G401.6 (cell line): Measurements from ENCODE around the gene SERTAD3.
"Not testable (repeated sequence)": the region's sequence is repeated elsewhere in the genome, so short reads cannot be mapped to it uniquely, and the experiment has no call there.

Experiments
- FAIRE-seq: peaks from 2 replicates; lab custom pipeline; 2012; peaks lifted over from hg19 to GRCh38; lab: Jason Lieb, UNC

SERTAD3 gene

GRCh38 chr19:40457953-40458596 is 13.9 kb upstream of the SERTAD3 start:
- no peak for FAIRE-seq

- no peak for FAIRE-seq
These were observed 12.9 kb upstream of the SERTAD3 start for GRCh38 chr19:40457048-40457447.

DNA sequence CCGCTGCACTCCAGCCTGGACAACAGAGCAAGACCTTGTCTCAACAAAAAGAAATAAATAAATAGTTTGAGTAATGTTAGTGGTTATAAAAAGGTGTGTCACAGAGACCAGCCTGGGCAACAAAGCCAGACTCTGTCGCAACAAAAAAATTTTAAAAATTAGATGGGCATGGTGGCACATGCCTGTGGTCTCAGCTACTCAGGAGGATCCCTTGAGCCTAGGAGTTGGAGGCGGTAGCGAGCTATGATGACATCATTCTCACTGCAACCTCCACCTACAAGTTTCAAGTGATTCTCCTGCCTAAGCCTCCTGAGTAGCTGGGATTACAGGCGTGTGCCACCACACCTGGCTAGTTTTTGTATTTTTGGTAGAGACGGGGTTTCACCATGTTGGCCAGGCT is 9.8 kb upstream of the SERTAD3 start:
- not testable (repeated sequence) for FAIRE-seq

- no peak for FAIRE-seq
These were observed 9.1 kb upstream of the SERTAD3 start for GRCh38 chr19:40453151-40453735.

GRCh38 chr19:40452016-40452415 is 7.9 kb upstream of the SERTAD3 start:
- no peak for FAIRE-seq

GRCh38 chr19:40450664-40451063 is 6.5 kb upstream of the SERTAD3 start:
- no peak for FAIRE-seq

DNA sequence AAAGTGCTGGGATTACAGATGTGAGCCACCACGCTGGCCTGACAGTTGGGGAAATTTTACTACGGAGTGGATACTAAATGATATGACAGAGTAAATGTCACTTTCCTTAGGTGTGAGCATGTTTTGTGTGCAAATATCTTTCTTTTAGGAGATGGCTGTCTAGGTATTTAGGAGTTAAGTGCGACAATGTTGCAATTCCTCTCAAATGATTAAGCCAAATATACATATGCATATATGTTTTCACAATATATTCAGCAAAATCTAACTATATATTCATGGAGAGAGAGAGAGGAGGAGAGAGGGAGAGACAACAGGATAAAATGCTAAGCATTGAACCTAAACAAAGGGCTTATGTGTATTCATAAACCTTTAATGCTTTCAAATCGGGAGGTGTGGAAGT is 5.4 kb upstream of the SERTAD3 start:
- FAIRE-seq, result no peak

- no peak for FAIRE-seq
These were observed 2.2 kb upstream of the SERTAD3 start for GRCh38 chr19:40446263-40446784.

- no peak for FAIRE-seq
These were observed 1.7 kb upstream of the SERTAD3 start for GRCh38 chr19:40445780-40446262.

- FAIRE-seq, result no peak
These were observed 734 bp upstream of the SERTAD3 start for GRCh38 chr19:40444825-40445312.

- FAIRE-seq, result peak; percentile 98
These were observed 770 bp downstream of the SERTAD3 start for GRCh38 chr19:40443131-40443999.

DNA sequence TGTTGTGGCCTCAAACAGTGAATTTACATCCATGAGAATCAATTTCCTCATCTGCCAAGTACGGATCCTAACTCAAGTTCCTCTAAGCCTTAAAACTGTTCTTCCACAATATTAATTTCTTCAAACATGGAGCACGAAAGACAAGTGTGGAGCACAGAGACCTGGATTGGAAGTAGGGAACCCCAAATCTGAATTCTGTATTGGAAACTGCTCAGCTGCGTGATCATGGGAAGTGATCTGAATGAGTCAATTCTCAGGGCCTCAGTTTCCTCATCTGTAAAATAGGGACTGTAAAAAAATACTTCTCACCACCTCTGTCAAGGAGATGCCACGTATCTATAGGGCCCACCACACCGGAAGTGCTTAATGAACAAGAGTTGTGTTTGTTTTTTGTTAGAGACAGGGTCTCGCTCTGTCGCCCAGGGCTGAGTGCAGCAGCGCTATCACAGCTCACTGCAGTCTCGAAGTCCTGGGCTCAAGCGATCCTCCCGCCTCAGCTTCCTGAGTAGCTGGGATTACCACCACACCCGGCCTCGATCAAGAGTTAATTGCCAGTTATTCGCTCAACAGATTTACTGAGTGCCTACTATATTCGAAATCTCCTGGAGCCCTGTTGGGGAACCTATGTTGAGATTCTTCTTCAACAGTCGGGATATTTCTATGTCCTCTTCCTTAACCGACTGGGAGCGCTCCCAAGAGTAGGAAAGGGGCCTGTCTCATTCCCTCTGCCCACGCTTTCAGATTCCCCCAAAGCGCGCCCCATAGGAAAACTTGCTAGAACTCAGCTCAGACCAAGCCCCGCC is 1.6 kb downstream of the SERTAD3 start:
- no peak for FAIRE-seq

DNA sequence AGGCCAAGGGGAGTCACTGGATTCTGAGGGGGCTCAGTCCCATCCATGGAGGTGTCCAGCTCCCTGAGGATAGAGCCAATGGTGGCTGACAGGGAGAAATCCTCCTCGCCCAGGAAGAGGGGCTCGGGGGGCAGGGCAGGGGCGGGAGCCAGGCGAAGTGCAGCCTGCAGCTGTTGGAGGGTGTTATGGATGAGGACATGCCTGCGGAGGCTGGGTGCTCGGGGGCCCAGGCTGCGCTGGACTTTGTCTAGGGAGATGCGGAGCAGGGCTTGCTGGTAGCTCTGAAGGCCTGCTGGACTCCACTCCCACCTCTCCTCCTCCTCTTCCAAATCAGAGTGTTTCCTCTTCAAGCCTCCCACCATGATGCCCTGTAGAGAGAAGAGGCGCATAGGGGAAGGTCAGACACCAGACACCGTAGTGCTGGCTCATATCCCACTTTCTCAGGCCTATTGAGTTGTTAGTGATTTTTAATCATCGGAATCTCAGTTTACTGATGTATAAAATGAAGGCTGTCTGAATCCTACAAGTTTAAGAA is 2.3 kb downstream of the SERTAD3 start:
- FAIRE-seq, result no peak

DNA sequence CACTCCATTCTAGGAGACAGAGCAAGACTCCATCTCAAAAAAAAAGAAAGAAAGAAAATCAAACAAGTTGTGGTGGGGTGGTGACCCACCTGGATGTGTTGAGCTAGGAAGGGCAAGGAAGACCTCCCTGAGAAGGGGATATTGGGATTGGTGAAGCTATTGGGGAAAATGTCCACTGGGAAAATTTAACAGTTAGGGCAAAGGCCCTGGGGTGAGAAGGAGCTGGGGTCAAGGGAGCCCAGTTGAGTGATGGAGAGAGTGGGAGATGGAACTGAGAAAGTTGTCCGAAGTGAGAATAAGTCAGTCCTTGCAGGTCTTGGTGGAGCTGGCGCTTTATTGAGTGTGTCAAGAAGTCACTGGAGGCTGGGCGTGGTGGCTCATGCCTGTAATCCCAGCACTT is 5.9 kb downstream of the SERTAD3 start:
- FAIRE-seq, result no peak

- FAIRE-seq, result no peak
These were observed 10.5 kb downstream of the SERTAD3 start for GRCh38 chr19:40433391-40434216.

DNA sequence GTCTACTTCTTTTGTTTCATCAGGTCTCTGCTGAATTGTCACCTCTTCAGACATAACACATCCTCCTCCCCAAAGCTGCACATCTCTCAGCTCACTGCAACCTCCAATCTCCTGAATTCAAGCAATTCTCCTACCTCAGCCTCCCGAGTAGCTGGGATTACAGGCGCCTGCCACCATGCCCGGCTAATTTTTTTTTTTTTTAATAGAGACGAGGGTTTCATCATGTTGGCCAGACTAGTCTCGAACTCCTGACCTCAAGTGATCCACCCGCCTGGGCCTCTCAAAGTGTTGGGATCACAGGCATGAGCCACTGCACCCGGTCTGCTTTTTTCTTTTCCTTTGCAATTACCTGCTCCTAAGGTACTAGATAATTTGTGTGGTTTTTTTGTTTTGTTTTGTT is 11.4 kb downstream of the SERTAD3 start:
- not testable (repeated sequence) for FAIRE-seq

- no peak for FAIRE-seq
These were observed 12.4 kb downstream of the SERTAD3 start for GRCh38 chr19:40431698-40432097.

DNA sequence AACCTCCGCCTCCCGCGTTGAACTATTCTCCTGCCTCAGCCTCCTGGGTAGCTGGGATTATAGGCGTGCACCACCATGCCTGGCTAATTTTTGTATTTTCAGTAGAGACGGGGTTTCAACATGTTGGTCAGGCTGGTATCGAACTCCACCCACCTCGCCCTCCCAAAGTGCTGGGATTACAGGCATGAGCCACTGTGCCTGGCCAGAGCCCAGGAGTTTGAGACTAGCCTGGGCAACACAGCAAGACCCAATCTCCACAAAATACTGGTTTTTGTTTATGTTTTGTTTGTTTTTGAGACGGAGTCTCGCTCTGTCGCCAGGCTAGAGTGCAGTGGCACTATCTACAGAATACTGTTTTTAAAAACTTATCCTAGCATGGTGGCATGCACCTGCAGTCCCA is 13.9 kb downstream of the SERTAD3 start:
- not testable (repeated sequence) for FAIRE-seq

GRCh38 chr19:40428197-40428596 is 15.9 kb downstream of the SERTAD3 start:
- not testable (repeated sequence) for FAIRE-seq

DNA sequence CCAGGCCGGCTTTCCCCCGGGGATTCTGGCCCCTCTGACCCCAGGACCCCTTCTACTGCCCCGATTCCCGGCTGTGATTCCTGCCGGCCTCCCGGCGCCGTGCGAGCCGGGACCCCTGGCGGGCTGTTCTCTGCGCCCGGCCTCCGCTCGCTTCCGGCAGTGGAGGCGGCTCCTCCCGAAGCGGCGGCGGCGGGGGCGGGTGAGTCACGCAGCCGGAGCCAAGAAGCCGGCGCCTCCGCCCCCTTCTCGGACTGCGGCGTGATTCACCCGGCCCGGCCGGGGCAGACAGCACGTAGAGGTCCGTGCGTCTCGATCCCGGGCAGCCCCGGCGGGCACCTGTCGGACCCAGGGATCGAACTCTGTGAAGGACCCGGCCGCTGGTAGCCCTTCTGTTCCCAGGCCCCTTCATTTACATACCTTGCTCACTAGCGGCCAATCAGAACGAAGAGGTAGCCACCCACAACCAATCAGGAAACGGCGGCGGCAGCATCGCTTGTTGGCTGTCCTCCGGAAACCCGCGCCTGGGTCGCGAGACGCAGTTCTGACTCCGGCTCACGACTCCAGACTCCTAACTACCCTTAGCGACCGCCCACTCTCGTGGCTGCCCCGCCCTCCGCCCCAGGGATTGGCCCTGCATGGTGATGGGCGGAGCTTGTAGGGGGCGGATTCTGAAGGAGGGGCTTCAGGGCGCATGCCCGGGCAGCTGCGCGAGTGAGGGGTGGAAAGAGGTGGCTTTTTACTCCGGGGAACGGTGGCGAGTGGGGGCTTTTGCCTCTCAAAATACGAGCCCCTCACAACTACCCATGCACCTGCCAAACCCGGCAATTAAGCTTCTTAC is 18.5 kb downstream of the SERTAD3 start, which contains the start of gene SERTAD1:
Gene SERTAD1, minus strand, starts transcription at position 543 of the 838 bp plus-strand sequence. CDS start 2,446 bp downstream, outside the sequence.
- FAIRE-seq, result peak; percentile 99
